Neural crest cell (in vitro differentiated cells): ENCODE data around the gene SOCS2. TPM values are rescaled to one million over a fixed set of nuclear protein-coding genes. Genes with fewer than 3 reads are reported as not detected.

Source experiments
- DNase-seq: peaks from one replicate; pipeline ENCODE4 v3.0.0; 2021; ENCODE audit warnings: low read depth, mixed read lengths, low spot score
- H3K27ac Mint-ChIP-seq: one replicate; pipeline ENCODE4 v1.8.0; 2021; ENCODE audit warnings: mild to moderate bottlenecking, mixed read lengths; ENCODE audit not compliant: unreplicated experiment
- H3K27me3 Mint-ChIP-seq: 2 replicates; pipeline ENCODE4 v1.8.0; 2021; ENCODE audit warnings: low read depth, mild to moderate bottlenecking, mixed read lengths
- H3K36me3 Mint-ChIP-seq: 2 replicates; pipeline ENCODE4 v1.8.0; 2021; ENCODE audit warnings: low read depth, mild to moderate bottlenecking, mixed read lengths
- H3K4me1 Mint-ChIP-seq: 2 replicates; pipeline ENCODE4 v1.8.0; 2021; ENCODE audit warnings: mixed read lengths
- H3K4me3 Mint-ChIP-seq: one replicate; pipeline ENCODE4 v1.8.0; 2021; ENCODE audit warnings: mild to moderate bottlenecking, mixed read lengths
- H3K9me3 Mint-ChIP-seq: 2 replicates; pipeline ENCODE4 v1.8.0; 2021; ENCODE audit warnings: mixed read lengths
- total RNA-seq: library from RNA; stranded (reverse); gene quantifications from 2 replicates; pipeline ENCODE4 v1.2.1, GENCODE V29; 2021
- TF ChIP-seq, protein P1 (sequence below): fragments of 200-600 bp; sonication (generic); conservative IDR thresholded peaks from 2 replicates; pipeline ENCODE4 v1.5.0; 2021; ENCODE audit warnings: antibody characterized with exemption, mild to moderate bottlenecking

The SOCS2 gene
- total RNA-seq, 1 donor from 2014 or later = 53.5 TPM

DNA sequence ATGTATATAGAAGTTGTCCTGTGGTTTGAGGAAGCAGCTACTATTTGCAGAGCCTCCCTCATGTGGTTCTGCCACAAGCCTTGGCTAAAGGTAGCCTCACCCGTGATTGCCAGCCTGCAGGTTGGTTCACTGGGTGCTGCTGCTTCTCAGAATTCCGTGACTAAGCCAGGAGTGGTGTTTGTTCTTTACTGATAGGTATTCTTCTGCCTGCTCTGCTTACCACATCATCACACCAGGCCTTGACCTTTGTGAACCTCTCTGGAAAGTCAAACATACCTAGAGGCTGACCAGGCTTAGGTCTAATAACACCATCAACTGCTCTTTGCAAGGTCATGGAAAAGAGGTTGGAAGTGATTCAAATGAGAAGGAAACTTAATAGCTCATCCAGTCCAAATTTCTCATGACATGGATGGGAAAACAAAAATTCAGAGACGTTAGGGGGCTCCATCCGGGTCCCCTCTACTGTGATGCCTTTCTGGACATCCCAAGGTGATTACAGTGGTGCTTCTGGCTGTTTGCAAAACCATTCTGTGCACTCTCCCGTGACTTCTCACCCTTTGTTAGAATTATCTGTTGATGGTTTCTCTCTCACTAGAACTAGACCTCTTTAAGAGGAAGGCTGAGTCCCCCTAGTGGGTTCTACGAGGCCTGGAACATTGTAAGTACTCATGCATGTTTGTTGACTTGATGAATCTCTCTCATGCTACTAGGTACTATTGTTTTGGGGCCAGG lies 8.5 kb upstream of the SOCS2 start:
- Mint-ChIP-seq H3K27ac (no peak overlapping the region), H3K4me1 (peaks cover 5% of the 10 kb centered on the region), H3K27me3 (no peaks in the 10 kb centered on the region), H3K4me3 (peak overlapping the region; percentile 50), H3K36me3 (peaks cover 33% of the 10 kb centered on the region), H3K9me3 (peaks cover 9% of the 10 kb centered on the region)
- TF ChIP-seq, protein P1, sequence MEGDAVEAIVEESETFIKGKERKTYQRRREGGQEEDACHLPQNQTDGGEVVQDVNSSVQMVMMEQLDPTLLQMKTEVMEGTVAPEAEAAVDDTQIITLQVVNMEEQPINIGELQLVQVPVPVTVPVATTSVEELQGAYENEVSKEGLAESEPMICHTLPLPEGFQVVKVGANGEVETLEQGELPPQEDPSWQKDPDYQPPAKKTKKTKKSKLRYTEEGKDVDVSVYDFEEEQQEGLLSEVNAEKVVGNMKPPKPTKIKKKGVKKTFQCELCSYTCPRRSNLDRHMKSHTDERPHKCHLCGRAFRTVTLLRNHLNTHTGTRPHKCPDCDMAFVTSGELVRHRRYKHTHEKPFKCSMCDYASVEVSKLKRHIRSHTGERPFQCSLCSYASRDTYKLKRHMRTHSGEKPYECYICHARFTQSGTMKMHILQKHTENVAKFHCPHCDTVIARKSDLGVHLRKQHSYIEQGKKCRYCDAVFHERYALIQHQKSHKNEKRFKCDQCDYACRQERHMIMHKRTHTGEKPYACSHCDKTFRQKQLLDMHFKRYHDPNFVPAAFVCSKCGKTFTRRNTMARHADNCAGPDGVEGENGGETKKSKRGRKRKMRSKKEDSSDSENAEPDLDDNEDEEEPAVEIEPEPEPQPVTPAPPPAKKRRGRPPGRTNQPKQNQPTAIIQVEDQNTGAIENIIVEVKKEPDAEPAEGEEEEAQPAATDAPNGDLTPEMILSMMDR = peak; percentile 26
- DNase-seq = no peak

DNA sequence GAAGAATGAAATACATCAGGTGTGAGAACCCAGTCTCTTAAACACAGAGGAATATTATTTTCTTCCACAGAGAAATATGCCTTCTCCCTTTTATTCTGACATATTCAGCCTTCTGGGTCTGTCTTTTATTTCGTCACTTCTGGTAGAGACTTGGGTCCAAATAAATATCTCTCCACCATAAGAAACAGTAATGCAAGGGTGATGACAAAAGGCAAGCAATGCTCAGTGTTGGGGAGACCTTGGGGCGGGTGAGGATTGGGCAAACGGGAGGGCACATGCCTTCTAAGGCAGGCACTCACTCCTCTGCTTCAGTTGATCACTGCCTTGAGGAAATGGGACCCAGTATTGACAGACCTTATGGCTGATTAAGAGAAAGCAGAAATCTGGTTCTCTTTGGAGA lies 6.7 kb upstream of the SOCS2 start:
- no peak overlapping the region for H3K4me3 Mint-ChIP-seq
- peaks cover 20% of the 10 kb centered on the region for H3K36me3 Mint-ChIP-seq
- peaks cover 12% of the 10 kb centered on the region for H3K4me1 Mint-ChIP-seq
- TF ChIP-seq, protein P1 = no peak
- peaks cover 3% of the 10 kb centered on the region for H3K9me3 Mint-ChIP-seq
- no peak overlapping the region for H3K27ac Mint-ChIP-seq
- no peak for DNase-seq
- H3K27me3 Mint-ChIP-seq = peaks cover 2% of the 10 kb centered on the region

DNA sequence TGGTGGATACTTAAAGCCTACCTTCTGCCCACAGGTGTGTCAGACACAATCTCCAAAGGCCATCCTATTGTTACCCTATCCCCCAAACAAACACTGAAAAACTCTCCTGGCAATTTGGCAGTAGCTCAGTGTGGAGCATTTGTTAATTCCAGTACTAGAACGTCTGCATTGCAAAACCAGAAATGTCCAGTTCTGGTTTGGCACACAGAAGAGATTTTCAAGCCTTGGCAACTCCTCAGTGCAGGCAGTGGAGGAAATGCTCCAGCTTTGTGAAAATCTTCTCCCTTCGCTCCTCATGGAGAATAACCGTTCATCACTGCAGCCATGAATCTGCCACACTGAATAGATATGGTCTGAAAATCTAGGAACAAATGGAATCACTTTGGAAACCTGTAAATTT lies 5.3 kb upstream of the SOCS2 start:
- no peak for DNase-seq
- Mint-ChIP-seq H3K9me3 (no peaks in the 10 kb centered on the region), H3K36me3 (peaks cover 7% of the 10 kb centered on the region), H3K4me1 (peaks cover 13% of the 10 kb centered on the region), H3K27me3 (peaks cover 4% of the 10 kb centered on the region), H3K27ac (no peak overlapping the region), H3K4me3 (no peak overlapping the region)
- TF ChIP-seq, protein P1 = no peak

DNA sequence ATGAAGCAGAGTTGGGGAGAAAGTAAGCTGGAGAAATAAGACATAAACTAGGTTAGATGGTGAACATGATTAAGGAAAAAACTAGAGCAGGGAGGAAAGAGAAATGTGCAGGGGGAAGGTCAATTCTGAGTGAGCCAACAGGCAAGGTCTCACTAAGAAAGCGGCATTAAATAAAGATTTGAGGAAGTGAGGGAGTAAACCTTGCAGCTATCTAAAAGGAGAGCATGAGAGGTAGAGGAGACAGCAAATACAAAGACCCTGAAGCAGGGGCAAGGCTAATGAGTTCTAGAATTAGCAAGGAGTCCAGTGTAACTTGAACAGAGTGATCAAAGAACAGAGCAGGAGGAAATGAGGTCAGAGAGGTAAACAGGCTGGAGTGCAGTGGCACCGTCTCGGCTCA lies 4.4 kb upstream of the SOCS2 start:
- H3K27me3 Mint-ChIP-seq = peaks cover 13% of the 10 kb centered on the region
- no peak overlapping the region for H3K27ac Mint-ChIP-seq
- peak overlapping the region; percentile 9 for H3K4me3 Mint-ChIP-seq
- peaks cover 22% of the 10 kb centered on the region for H3K4me1 Mint-ChIP-seq
- TF ChIP-seq, protein P1 = no peak
- H3K36me3 Mint-ChIP-seq = peaks cover 7% of the 10 kb centered on the region
- no peak for DNase-seq
- H3K9me3 Mint-ChIP-seq = no peaks in the 10 kb centered on the region

DNA sequence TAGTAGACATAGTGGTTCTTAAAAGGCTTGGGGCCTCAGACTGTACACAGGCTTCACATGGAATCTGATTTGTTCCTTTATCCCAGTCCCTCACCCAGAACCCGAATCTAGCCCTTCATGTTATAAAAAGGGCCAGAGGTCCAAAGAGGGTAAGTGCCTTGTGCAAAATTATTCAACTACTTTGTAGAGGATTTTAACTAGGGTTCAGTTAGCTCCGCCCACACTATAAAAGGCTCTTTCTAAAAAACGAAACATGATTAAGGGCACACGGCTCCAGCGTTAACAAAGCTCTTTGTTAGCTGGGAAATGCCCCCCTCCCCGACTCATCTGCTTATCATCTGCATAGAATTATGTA lies 3.2 kb upstream of the SOCS2 start:
- no peak for DNase-seq
- H3K36me3 Mint-ChIP-seq = peaks cover 7% of the 10 kb centered on the region
- H3K27ac Mint-ChIP-seq = no peak overlapping the region
- H3K4me3 Mint-ChIP-seq = peak overlapping the region; percentile 94
- TF ChIP-seq, protein P1 = no peak
- H3K4me1 Mint-ChIP-seq = peaks cover 30% of the 10 kb centered on the region
- H3K9me3 Mint-ChIP-seq = no peaks in the 10 kb centered on the region
- peaks cover 20% of the 10 kb centered on the region for H3K27me3 Mint-ChIP-seq
